Stromal cell of bone marrow (primary cell): Measurements from ENCODE around the gene SCNN1G.
"Not testable (repeated sequence)": the region's sequence is repeated elsewhere in the genome, so short reads cannot be mapped to it uniquely, and the experiment has no call there.

Source experiments
- DNase-seq: peaks from one replicate; pipeline ENCODE4 v3.0.0-alpha.2; 2012; ENCODE audit warnings: low read depth

SCNN1G gene, protein sequence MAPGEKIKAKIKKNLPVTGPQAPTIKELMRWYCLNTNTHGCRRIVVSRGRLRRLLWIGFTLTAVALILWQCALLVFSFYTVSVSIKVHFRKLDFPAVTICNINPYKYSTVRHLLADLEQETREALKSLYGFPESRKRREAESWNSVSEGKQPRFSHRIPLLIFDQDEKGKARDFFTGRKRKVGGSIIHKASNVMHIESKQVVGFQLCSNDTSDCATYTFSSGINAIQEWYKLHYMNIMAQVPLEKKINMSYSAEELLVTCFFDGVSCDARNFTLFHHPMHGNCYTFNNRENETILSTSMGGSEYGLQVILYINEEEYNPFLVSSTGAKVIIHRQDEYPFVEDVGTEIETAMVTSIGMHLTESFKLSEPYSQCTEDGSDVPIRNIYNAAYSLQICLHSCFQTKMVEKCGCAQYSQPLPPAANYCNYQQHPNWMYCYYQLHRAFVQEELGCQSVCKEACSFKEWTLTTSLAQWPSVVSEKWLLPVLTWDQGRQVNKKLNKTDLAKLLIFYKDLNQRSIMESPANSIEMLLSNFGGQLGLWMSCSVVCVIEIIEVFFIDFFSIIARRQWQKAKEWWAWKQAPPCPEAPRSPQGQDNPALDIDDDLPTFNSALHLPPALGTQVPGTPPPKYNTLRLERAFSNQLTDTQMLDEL

DNA sequence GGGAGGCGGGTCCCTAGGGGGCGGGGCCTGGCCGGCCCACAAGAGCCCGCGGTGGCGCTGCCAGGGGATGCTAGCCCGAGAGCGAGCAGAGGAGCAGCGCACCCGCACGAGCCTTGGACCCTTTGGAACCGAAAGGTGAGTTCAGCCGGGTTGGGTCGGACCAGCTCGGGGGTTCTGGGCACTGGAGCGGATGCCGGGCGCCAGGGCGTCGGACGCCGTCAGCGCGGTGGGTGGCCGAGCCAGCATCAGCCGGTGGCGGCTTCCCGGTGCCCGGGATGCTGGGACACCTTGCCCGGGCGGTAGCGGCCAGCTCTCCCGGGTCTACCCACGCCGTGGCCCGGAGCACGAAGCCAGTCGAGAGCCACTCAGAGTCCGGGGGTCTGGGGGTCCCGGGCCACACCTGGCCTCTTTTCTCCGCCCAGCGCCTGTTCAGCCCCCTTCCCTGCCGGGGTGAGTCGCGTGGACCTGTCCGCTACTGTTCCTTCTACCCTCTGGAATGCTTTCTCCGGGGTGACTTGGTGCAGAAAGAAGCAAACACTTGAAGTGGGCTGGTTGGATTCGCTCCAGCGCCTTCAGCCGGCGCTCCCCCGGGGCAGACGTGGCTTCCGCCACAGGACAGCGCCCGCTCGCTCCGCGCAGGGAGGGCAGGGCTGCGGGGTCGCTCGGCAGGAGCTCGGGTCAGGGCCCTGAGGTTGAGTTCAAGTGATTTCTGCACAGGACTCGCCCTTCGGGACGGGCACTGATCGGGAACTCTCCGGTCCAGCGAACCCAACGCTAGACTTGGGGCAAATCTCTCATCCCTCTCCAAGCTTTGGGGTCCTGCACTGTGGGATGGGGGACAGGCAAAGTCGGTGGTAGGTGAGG, at the start of gene SCNN1G:
SCNN1G (plus strand) TSS at position 67 of the 864 bp plus-strand sequence. CDS start 3,527 bp downstream, outside the sequence.
- DNase-seq = no peak

DNA sequence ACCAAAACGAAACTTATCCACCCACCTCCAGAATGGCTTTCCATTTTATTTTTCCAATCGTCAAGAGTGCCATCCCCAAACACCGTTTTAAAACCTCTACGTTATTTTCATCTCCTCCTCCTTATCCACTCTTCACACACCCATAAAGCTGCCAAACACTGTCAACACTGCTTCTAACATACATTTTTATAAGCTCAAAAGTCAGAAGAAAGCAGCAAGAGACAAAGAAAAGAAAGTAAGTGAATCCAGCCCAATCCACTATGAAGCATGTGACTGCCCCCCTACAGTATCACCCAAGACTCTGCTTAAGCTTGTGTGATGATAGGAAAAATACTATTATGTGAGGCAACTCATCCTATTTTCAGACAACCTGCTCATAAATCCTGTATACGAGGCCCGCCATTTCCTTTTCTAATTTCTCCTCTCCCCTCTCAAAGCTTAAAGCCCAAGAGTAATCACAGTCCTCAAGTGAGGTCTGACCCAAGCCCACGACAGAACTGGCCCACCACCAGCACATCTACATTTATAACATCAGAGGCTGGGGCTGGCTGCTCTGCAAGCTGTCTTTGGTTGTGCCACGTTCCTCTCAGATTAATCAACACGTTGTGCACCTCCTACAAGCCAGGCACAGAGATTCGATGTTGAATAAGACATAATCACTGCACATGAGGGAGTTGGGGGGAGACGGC, 49.6 kb upstream of the SCNN1G start:
- DNase-seq = no peak

DNA sequence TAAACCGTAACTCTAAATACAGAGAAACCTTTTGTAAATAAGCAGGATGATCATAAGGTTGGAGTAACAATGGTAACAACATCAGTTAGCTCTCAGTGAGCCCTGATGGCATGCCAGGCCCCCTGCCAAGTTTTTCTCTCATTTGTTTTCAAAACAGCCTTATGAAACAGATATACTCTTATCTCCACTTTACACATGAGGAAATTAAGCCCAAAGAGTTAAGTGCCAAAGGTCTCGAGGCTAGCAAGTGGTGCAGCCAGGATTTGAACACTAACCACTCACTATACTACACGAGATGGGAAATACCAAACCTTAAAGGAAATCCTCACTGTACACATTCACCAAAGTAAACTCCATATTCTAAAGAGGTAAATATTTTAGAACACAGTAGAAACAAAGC, 48.3 kb upstream of the SCNN1G start:
- no peak for DNase-seq

DNA sequence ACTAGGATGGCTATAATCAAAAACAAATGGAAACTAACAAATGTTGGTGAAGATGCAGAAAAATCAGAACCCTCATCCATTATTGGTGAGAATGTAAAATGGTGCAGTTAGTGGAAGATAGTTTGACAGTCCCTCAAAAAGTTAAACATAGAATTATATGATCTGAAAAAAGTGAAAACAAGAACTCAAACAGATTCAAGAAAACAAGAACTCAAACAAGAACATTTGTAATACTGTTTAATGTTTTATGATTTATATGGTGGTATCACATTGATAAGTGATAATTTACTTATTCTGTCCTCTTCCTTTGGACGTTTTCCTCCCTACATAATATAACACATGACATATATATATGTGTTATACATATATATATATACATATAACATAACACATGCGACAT, 45.3 kb upstream of the SCNN1G start:
- DNase-seq = no peak

DNA sequence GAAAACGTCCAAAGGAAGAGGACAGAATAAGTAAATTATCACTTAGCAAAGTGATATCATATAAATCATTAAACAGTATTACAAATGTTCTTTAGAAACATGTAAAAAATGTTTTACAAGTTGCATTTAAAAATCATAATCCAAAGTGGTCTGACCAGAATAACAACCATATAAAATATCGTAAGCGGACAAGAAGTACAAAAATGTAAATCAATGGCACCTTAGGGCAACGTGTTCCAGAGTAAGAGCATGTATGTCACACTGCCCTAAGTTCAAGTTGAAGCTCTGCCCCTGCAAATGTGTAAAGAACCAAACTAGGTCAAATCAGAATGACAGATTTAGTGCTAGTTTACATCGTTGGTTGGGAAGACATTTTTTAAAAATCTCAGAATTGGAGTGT, 44.7 kb upstream of the SCNN1G start:
- no peak for DNase-seq

DNA sequence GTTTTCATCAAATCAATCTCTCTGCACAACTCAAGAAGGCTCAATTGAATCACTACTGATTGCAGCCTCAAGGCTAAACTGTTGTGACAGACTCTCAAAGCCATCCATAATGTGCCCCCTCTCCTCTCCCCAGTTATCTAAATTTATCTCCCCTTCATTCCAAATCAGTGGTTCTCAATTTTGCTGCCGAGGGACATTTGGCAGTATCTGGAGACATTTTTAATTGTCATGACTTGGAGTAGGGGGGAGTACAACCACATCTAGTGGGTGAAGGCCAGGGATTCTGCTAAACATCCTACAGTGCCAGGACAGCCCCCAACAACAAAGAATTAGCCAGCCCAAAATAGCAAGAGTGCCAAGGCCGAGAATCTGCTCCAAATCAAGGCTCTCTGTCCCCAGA, 42.4 kb upstream of the SCNN1G start:
- DNase-seq = no peak

DNA sequence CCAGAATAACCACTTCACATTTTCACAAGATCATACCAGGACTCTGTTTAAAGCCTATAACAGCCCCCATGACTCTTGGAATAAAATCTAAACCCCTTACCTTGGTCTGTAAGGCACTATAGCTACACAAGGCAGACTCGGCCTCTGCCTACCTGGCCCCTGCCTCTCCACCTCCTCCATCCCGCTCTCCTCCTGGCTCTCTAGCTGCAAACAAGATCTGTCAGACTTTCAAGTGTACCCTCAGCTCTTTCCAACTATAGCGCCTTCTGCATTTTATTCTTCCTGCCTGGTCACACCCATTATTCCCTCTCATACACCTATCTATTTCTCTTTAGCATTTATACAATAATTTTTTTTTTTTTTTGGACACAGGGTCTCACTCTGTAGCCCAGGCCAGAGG, 41.5 kb upstream of the SCNN1G start:
- DNase-seq = no peak

DNA sequence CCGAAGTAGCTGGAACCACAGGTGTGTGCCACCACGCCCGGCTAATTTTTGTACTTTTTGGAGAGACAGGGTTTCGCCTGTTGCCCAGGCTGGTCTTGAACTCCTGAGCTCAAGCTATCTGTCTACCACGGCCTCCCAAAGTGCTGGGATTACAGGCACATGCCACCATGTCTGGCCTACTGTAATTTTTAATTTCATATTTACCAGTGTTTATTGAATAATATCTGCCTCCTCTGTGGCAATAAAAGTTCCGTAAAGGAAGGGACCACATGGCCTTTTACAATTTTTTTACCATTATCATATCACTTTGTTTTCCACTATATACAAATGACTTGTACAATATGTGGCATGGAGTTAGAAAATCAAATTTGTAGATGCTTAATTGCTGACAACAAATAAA, 41.0 kb upstream of the SCNN1G start:
- DNase-seq = no peak

DNA sequence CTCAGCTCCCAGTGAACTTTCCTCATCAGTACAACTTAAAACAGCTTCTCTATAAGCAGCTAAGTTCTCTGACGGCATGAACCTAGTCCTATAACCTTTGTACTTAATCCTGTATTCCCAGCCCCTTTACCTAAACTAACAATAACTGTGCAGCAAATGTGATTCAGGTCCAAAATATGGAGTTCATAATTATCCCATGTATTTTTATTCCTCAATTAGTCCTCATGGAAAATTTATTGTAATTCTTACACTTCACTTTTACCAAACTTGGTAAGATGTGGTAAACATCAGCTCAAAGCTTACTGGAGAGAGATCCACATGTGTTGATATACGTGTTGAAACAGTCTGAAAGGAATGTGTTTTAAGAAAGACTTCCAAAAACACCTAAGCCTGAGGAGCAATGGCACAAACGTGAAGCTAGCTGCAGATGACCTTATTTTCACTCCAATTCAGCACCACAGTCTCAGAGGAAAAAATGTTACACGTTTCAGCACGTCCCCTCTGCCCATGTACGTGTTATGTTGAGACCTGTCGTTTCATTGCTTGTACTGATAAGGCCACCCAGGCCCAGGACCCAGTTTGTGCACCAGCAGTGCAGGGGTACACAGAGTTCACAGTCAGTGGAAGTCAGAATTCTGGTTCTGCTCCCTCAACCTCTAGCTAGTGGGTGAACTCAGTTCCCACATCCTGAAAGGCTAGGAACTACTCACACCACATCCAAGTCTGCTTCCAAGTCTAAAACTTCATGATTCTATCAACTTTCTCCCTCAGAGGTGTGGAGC, 40.4 kb upstream of the SCNN1G start:
- no peak for DNase-seq

DNA sequence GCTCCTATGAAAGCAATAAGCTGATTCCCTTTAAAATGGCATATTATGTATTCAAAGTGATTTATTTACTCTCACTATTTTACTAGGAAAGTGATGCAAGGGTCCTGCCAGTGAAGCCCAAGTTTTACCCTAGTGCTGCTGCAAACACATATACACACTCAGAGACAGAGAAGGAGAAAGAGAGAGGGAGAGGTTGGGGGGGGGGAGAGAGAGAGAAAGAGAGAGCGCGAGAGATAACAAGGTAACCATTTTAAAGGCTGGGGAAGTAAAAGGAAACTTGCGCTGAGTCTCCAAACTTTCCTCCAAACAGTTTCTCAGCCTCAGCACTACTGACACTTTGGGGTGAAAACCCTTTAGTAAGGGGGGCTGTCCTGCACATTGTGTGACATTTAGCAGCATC, 39.2 kb upstream of the SCNN1G start:
- no peak for DNase-seq

DNA sequence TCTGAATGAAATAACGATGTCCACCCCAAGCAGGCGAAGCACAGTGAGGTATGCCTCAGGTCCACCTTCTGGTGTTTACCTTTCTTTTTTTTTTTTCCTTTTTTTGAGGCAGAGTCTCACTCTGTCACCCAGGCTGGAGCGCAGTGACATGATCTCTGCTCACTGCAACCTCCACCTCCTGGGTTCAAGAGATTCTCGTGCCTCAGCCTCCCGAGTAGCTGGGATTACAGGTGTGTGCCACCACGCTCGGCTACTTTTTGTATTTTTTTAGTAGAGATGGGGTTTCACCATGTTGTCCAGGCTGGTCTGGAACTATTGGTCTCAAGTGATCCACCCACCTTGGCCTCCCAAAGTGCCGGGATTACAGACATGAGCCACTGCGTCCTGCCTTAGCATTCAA, 38.2 kb upstream of the SCNN1G start:
- not testable (repeated sequence) for DNase-seq

DNA sequence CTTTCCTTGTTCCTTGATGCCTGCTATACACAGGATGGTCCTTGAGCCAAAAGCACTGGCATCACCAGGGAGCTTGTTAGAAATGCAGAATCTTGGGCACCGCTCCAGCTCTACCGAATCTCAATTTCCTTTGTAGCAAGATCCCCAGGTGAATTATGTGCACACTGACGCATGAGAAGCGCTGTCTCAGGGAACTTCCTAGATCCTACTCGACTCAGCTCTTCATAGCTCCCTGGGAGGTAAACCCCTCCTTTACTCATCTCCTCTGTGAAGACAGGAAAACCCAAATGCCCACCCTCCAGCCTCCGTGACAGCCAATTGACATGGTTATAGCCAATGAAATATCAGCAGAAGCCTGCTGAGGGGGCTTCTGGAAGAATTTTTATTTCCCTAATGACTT, 37.4 kb upstream of the SCNN1G start:
- DNase-seq = no peak

DNA sequence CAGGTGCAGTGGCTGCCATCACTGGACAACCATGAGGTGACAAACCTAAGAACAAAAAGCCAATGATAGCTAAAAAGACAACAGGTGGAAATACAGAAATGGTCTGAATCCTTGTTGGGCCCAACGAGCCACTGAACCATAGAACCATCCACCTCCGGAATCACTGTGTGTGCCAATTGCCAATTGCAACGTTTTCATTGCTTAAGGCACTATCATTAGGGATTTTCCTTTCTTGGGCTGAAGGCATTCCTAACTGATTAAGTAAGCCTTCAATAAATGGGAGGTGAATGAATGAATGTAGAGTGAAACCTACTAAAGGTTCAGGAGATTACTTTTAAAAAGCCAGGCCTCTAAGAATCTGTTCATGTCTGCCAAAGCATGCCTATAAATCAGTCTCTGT, 36.9 kb upstream of the SCNN1G start:
- peak; percentile 23 for DNase-seq

DNA sequence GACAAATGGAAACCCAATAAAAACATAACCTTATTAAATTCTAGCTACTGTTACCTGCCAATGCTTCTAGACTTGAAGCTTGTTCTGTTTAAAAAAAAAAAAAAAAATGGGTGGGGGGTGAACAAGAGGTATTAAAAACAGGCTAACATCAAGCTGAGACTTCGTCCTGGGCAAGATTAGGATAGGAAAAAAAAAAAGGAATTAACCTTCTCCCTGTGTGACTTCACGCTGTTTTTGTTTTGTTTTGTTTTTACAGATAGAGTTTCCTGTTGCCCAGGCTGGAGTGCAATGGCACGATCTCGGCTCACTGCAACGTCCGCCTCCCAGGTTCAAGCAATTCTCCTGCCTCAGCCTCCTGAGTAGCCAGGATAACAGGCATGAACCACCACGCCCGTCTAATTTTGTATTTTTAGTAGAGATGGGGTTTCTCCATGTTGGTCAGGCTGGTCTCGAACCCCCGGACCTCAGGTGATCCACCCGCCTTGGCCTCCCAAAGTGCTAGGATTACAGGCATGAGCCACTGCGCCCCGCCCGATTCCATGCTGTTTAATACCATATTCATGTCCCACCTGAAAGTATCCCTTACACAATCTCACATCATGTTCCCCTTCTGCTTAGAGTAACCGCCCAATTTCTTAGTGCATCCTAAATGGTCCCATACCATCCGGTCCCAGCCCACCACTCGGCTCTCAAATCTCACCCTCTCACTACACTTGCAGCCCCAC, 35.5 kb upstream of the SCNN1G start:
- no peak for DNase-seq

DNA sequence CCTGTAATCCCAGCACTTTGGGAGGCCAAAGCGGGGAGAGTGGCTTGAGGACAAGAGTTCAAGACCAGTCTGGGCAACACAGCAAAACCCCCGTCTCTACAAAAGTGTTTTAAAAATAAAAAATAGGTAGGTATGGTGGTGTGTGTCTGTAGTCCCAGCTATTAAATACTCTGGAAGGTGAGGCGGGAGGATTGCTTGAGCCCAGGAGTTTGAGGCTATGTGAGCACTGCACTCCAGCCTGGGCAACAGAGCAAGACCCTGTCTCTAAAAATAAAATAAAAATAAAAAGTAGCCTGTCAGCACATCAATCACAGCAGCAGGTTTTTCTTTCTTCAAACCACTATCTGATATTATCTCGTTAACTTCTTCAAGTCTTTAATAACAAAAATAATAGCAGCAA, 34.9 kb upstream of the SCNN1G start:
- no peak for DNase-seq

DNA sequence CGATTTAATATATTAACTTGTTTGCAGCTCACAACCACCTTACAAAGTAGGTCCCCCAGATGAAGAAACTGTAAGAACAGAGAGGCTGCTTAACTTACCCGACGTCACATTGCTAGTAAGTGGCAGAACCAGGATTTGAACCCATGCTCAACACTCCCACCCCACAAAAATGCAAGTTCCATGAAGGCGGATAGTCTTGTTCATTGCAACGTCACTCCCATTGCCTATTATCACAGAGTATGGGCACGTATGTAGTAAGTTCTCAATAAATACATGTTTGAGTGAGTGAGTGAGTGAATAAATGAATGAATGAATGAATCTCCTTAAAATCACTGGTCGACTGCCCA, 34.4 kb upstream of the SCNN1G start:
- DNase-seq = no peak

DNA sequence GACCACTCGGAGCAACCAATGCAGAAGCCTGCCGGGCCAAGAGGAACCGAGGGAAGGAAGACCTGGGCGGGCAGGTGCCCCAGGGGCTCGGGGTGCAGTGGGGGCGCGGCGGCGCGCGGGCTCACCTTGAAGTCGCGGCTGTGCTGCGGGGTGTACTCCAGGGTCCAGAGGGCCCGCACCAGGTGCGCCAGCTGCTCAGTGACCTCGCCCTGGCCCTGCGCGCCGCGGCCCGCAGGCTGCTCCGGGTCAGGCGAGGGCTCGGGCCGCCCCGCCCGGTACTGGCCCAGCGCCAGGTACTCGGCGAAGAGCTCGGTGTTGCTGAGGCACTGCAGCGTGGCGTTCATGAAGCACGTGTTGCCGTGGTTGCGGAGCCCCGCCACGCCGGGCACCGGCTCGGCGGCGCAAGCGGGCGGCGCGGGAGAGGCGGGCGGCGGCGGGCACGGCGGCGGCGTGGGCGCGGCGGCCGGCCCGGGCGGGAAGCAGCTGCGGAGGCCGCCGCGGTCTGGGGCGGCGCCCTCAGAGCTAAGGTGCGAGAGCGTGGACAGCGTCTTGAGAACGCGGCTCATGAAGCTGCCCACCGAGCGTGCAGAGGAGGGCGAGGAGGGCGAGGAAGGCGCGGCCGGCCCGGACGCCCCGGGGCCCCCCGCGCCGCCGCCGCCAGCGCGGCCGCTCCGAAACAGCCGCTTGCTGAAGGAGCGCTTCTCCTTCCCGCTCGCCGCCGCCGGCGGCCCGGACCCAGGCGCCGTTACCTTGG, 33.9 kb upstream of the SCNN1G start:
- no peak for DNase-seq

DNA sequence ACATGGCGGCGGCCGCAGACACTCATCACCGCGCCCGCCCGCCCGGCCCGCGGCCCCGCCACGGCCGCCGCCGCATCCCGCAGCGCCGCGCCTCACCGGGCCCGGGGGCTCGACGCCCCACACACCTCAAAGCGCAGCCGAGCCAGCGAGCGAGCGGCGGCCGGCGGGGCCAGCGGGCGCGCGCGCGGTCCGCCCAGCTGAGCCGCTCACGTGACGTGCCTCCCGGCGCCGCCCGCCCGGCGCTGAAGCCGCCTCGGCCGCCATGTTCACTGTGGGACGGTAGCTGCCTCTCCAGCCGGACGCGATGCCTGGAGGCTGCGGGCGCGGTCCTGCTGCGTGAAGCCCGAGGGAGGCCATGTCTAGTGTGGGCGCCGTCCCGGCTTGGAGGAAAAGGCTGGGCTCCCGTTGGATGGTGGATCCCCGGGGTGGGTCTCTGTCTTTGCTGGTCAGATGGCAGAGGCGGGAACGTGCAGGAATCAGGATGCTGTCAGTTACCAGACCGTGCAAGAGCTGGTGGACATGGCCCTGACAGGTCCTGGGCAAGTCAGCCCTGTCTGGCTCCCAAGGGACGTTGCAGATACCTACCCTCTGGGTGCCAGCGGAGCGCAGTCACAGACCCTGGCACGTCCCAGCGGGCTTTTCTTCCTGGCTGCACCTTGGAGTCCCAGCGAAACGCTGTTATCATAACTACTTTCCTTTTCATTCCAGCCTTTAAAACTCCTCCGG, 33.1 kb upstream of the SCNN1G start, which contains the start of gene USP31:
USP31 (minus strand) TSS at position 186 of the 726 bp plus-strand sequence; CDS start at position 4, 182 bp downstream.
- peak; percentile 93 for DNase-seq

DNA sequence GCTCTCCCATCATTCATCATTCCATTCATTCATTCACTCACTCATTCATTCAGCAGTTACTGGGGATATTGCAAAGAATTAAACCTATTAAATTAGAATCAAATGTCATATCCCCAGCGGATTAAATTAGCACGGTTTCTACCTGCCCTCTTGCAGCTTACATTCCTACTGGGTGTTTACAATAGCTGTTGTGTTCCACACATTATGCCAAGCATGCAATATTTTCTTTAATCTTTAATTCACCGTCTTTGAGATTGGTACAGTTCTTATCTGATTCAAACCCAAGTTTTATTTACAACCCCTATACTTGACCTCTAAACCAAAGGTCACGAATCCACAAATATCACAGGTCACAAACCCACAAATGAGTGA, 32.6 kb upstream of the SCNN1G start:
- DNase-seq = no peak
